NT2/D1 (cell line): ENCODE measurements around the gene CCL1.

ENCODE experiments used
- SUZ12 ChIP-seq: IDR thresholded peaks from 2 replicates; pipeline ENCODE4 v1.6.1; 2011; ENCODE audit not compliant: insufficient read length, insufficient read depth; ENCODE audit errors: extremely low read depth
- YY1 ChIP-seq: IDR thresholded peaks from 2 replicates; pipeline ENCODE4 v1.6.1; 2011; ENCODE audit not compliant: insufficient read length, insufficient read depth

GRCh38 chr17:34383216-34383615, 20.2 kb upstream of the CCL1 start:
- TF ChIP-seq YY1: no peak
- TF ChIP-seq SUZ12: no peak
